ENCODE results near the gene TPP1. TPM values are rescaled to one million over a fixed set of nuclear protein-coding genes. Genes with fewer than 3 reads are reported as not detected.
A peak's percentile ranks its signal among the peaks of the same experiment; 100 is the strongest.

The TPP1 gene
- total RNA-seq, 4 donors from 2014 or later = 51.3 to 97.3 (median 69.1) TPM

GRCh38 chr11:6594142-6594768 lies 25.0 kb downstream of the TPP1 start:
- H3K27ac ChIP-seq = no peak overlapping the region
- intact Hi-C loops (cut with DNase I) = no loop called here
- 73 to 91% methylated on average over 3 of the region's 3 CpGs for WGBS, 2 donors
- H3K36me3 ChIP-seq = peaks cover 4 to 8% of the 10 kb centered on the region in 2 donors
- peaks cover 8 to 15% of the 10 kb centered on the region in 2 donors for H3K4me1 ChIP-seq
- DNase-seq = no peak
- H3K4me3 ChIP-seq (replicated peaks in 1 of 3) = no peak overlapping the region
- H3K9me3 ChIP-seq = no peaks in the 10 kb centered on the region
- TF ChIP-seq POLR2A (IDR thresholded peaks at IDR 0.05) = no peak
- no peak for TF ChIP-seq CTCF (IDR thresholded peaks at IDR 0.05)
- H3K27me3 ChIP-seq = no peaks in the 10 kb centered on the region

- intact Hi-C loops (cut with DNase I) = no loop called here
- 92 to 94% methylated on average over 1 of the region's 1 CpG for WGBS, 2 donors
- peak overlapping the region; percentile 15 to 83 (median 19) for H3K27ac ChIP-seq
Measured at GRCh38 chr11:6588018-6588417, 31.2 kb downstream of the TPP1 start.

GRCh38 chr11:6587360-6587953 lies 31.8 kb downstream of the TPP1 start:
- H3K4me1 ChIP-seq = peaks cover 6 to 9% of the 10 kb centered on the region in 2 donors
- no peaks in the 10 kb centered on the region for H3K9me3 ChIP-seq
- WGBS, 2 donors = 60 to 68% methylated on average over 11 of the region's 11 CpGs
- H3K36me3 ChIP-seq = no peaks in the 10 kb centered on the region
- no peaks in the 10 kb centered on the region for H3K27me3 ChIP-seq
- TF ChIP-seq POLR2A (IDR thresholded peaks at IDR 0.05) (no peak), CTCF (IDR thresholded peaks at IDR 0.05) (no peak)
- peak overlapping the region; percentile 15 to 83 (median 19) for H3K27ac ChIP-seq
- intact Hi-C loops (cut with DNase I) = no loop called here
- no peak overlapping the region for H3K4me3 ChIP-seq (replicated peaks in 1 of 3)
- DNase-seq = peak; percentile 87 to 94

More at GRCh38 chr11:6588018-6588417, 31.2 kb downstream of the TPP1 start:
- H3K27me3 ChIP-seq = no peaks in the 10 kb centered on the region
- no peak overlapping the region for H3K4me3 ChIP-seq (replicated peaks in 1 of 3)
- no peak for TF ChIP-seq CTCF (IDR thresholded peaks at IDR 0.05)
- TF ChIP-seq POLR2A (IDR thresholded peaks at IDR 0.05) = no peak
- H3K4me1 ChIP-seq = peaks cover 6 to 9% of the 10 kb centered on the region in 2 donors
- no peaks in the 10 kb centered on the region for H3K9me3 ChIP-seq
- H3K36me3 ChIP-seq = no peaks in the 10 kb centered on the region
- no peak for DNase-seq

GRCh38 chr11:6586434-6587359 lies 32.5 kb downstream of the TPP1 start:
- no peaks in the 10 kb centered on the region for H3K27me3 ChIP-seq
- no peak for TF ChIP-seq POLR2A (IDR thresholded peaks at IDR 0.05)
- no peak for TF ChIP-seq CTCF (IDR thresholded peaks at IDR 0.05)
- intact Hi-C loops (cut with DNase I) = no loop called here
- no peak for DNase-seq
- no peak overlapping the region for H3K27ac ChIP-seq
- no peaks in the 10 kb centered on the region for H3K36me3 ChIP-seq
- 93 to 95% methylated on average over 9 to 13 of the region's 25 CpGs for WGBS, 2 donors
- H3K4me1 ChIP-seq = peaks cover 6 to 9% of the 10 kb centered on the region in 2 donors
- H3K4me3 ChIP-seq (replicated peaks in 1 of 3) = no peak overlapping the region
- H3K9me3 ChIP-seq = no peaks in the 10 kb centered on the region

Measured in thyroid gland (tissue), 4 donors.